HCT116 (cell line): ENCODE results near the gene OR10A2. TPM values are rescaled to one million over a fixed set of nuclear protein-coding genes. Genes with fewer than 3 reads are reported as not detected.
"Not testable (repeated sequence)": the region's sequence is repeated elsewhere in the genome, so short reads cannot be mapped to it uniquely, and the experiment has no call there.

Experiments used
- ATAC-seq: fragments of 200-7000 bp; cut with Tn5 transposase; 2 replicates; pipeline ENCODE4 v1.9.1; 2020; ENCODE audit warnings: mild to moderate bottlenecking, moderate library complexity
- BruUV-seq: library from RNA; stranded (reverse); fragments of 400-500 nt; replicated peaks from 2 replicates; lab custom pipeline; 2021; lab: Mats Ljungman, UMichigan
- CTCF ChIA-PET: fragments of 300-600 bp; sonication (Branson Sonifier 250); formaldehyde crosslinking; loops from one replicate; lab custom pipeline; 2021; ENCODE audit warnings: antibody characterized with exemption; lab: Charles Lee
- POLR2A ChIA-PET: fragments of 300-600, 350-600 bp; sonication (Branson Sonifier 250); formaldehyde crosslinking; loops from one replicate; lab custom pipeline; 2021; ENCODE audit warnings: antibody characterized with exemption; lab: Charles Lee
- RAD21 ChIA-PET, 2 experiments: fragments of 300-600 bp; sonication (Branson Sonifier 250); formaldehyde crosslinking; loops; one replicate each; lab custom pipeline; 2023; ENCODE audit warnings: low total read pairs in 2 of 2; ENCODE audit not compliant: uncharacterized antibody in 2 of 2, unreplicated experiment in 2 of 2, low non-redundant PET in 1 of 2; lab: Charles Lee
- DNase-seq: peaks from one replicate; pipeline ENCODE4 v3.0.0-alpha.2; 2010; ENCODE audit warnings: low read depth, low spot score
- H2AFZ ChIP-seq: fragments of 200-600 bp; shearing (Covaris generic), sonication (generic); 2 replicates; pipeline ENCODE4 v1.6.1; 2017; ENCODE audit warnings: low read depth, mixed run types, mixed read lengths, antibody characterized with exemption, low read length; ENCODE audit not compliant: poor library complexity, severe bottlenecking
- H3K27ac ChIP-seq: 2 replicates; pipeline ENCODE4 v1.5.1; 2012; ENCODE audit warnings: low read depth, low read length
- H3K27me3 ChIP-seq: fragments of 200-600 bp; sonication (generic); 2 replicates; pipeline ENCODE4 v1.6.1; 2016; ENCODE audit warnings: mixed run types, low read length, mixed read lengths; ENCODE audit not compliant: insufficient read depth
- H3K36me3 ChIP-seq, 2 experiments: fragments of 200-500 bp in 1 of 2; fragments of 200-600 bp in 1 of 2; sonication (Bioruptor generic) in 1 of 2; sonication (generic) in 1 of 2; 2 replicates each; pipeline versions ENCODE4 v1.5.1 to v1.6.1; 2014 to 2016; ENCODE audit warnings: low read length in 2 of 2, inconsistent platforms in 1 of 2, mixed read lengths in 1 of 2, mixed run types in 1 of 2; ENCODE audit not compliant: insufficient read depth in 2 of 2, control insufficient read depth in 1 of 2
- H3K4me1 ChIP-seq, 2 experiments: fragments of 200-600 bp in 1 of 2; sonication (generic) in 1 of 2; 2 replicates each; pipeline versions ENCODE4 v1.5.1 to v1.6.1; 2012 to 2017; ENCODE audit warnings: low read length in 2 of 2, inconsistent platforms in 1 of 2, mild to moderate bottlenecking in 1 of 2, mixed read lengths in 1 of 2, mixed run types in 1 of 2, moderate library complexity in 1 of 2; ENCODE audit not compliant: insufficient read depth in 2 of 2, control insufficient read depth in 1 of 2
- H3K4me2 ChIP-seq: fragments of 200-600 bp; sonication (generic); 2 replicates; pipeline ENCODE4 v1.6.1; 2017; ENCODE audit warnings: mixed run types, low read length, mixed read lengths
- H3K4me3 ChIP-seq, 2 experiments: fragments of 200-600 bp in 1 of 2; sonication (generic) in 1 of 2; replicated peaks in 1 of 2; 2 replicates each; pipeline ENCODE4 v1.5.1; 2011 to 2016; ENCODE audit warnings: low read length in 2 of 2, control low read depth in 1 of 2, low read depth in 1 of 2, mild to moderate bottlenecking in 1 of 2, mixed read lengths in 1 of 2, mixed run types in 1 of 2
- H3K79me2 ChIP-seq: fragments of 200-600 bp; sonication (generic); 2 replicates; pipeline ENCODE4 v1.6.1; 2017; ENCODE audit warnings: mild to moderate bottlenecking, mixed run types, low read length, moderate library complexity, mixed read lengths; ENCODE audit not compliant: insufficient read depth
- H3K9ac ChIP-seq: fragments of 200-600 bp; sonication (generic); 2 replicates; pipeline ENCODE4 v1.6.1; 2016; ENCODE audit warnings: low read length, mixed read lengths
- H3K9me2 ChIP-seq: fragments of 200-600 bp; sonication (generic), shearing (Covaris generic); 2 replicates; pipeline ENCODE4 v1.6.1; 2017; ENCODE audit warnings: mixed run types, mild to moderate bottlenecking, moderate library complexity; ENCODE audit not compliant: insufficient read depth
- H3K9me3 ChIP-seq, 2 experiments: fragments of 200-500 bp in 1 of 2; fragments of 200-600 bp in 1 of 2; sonication (Bioruptor generic) in 1 of 2; sonication (generic) in 1 of 2; 2 replicates each; pipeline ENCODE4 v1.6.1; 2014 to 2017; ENCODE audit warnings: low read length in 2 of 2, mixed read lengths in 2 of 2, inconsistent platforms in 1 of 2, low read depth in 1 of 2, mild to moderate bottlenecking in 1 of 2, mixed run types in 1 of 2, moderate library complexity in 1 of 2; ENCODE audit not compliant: control insufficient read depth in 1 of 2, insufficient read depth in 1 of 2
- H4K20me1 ChIP-seq: fragments of 200-600 bp; sonication (generic), shearing (Covaris generic); 2 replicates; pipeline ENCODE4 v1.6.1; 2017; ENCODE audit warnings: mixed run types, mild to moderate bottlenecking, moderate library complexity; ENCODE audit not compliant: insufficient read depth
- CBX3 ChIP-seq: IDR thresholded peaks from 2 replicates; pipeline ENCODE4 v1.6.1; 2012; ENCODE audit warnings: low read depth
- CEBPB ChIP-seq: IDR thresholded peaks from 2 replicates; pipeline ENCODE4 v1.6.1; 2012; ENCODE audit warnings: low read depth
- EGR1 ChIP-seq: IDR thresholded peaks from 2 replicates; pipeline ENCODE4 v1.6.1; 2012; ENCODE audit warnings: low read depth
- ELF1 ChIP-seq: IDR thresholded peaks from 2 replicates; pipeline ENCODE4 v1.6.1; 2012; ENCODE audit warnings: low read depth, borderline replicate concordance
- EZH2phosphoT487 ChIP-seq: fragments of 200-600 bp; IDR thresholded peaks from 2 replicates; pipeline ENCODE4 v1.6.1; 2018; ENCODE audit warnings: antibody characterized with exemption, borderline replicate concordance
- MAX ChIP-seq: IDR thresholded peaks from 2 replicates; pipeline ENCODE4 v1.6.1; 2012
- POLR2A ChIP-seq: IDR thresholded peaks from 2 replicates; pipeline ENCODE4 v1.7.0; 2011; ENCODE audit warnings: borderline replicate concordance; ENCODE audit not compliant: insufficient read depth, insufficient read length; ENCODE audit errors: extremely low read depth
- REST ChIP-seq: IDR thresholded peaks from 2 replicates; pipeline ENCODE4 v1.6.1; 2012; ENCODE audit warnings: low read depth
- SP1 ChIP-seq: IDR thresholded peaks from 2 replicates; pipeline ENCODE4 v1.6.1; 2012; ENCODE audit warnings: low read depth
- TCF7L2 ChIP-seq: IDR thresholded peaks from 2 replicates; pipeline ENCODE4 v1.7.0; 2011; ENCODE audit warnings: borderline replicate concordance, inconsistent platforms; ENCODE audit not compliant: insufficient read depth, insufficient read length; ENCODE audit errors: extremely low read depth
- ZBTB33 ChIP-seq: IDR thresholded peaks from 2 replicates; pipeline ENCODE4 v1.6.1; 2011; ENCODE audit warnings: mild to moderate bottlenecking, low read length, moderate library complexity; ENCODE audit not compliant: insufficient replicate concordance; ENCODE audit errors: extremely low read depth
- ZFX ChIP-seq: fragments of 450-650 bp; IDR thresholded peaks from 2 replicates; pipeline ENCODE4 v1.6.1; 2017
- intact Hi-C: fragments of 100-400 bp; cut with micrococcal nuclease; formaldehyde crosslinking; loops from 2 replicates; pipeline ENCODE4 v1.10.0; 2022
- total RNA-seq: library from RNA; stranded (reverse); gene quantifications from one replicate; pipeline ENCODE4 v1.2.1, GENCODE V29; 2021; ENCODE audit not compliant: unreplicated experiment
- TF ChIP-seq, protein P1 (sequence below): IDR thresholded peaks from 2 replicates; pipeline ENCODE4 v1.6.1; 2012

OR10A2 gene
- total RNA-seq, 1 experiment from 2014 or later = not detected

DNA sequence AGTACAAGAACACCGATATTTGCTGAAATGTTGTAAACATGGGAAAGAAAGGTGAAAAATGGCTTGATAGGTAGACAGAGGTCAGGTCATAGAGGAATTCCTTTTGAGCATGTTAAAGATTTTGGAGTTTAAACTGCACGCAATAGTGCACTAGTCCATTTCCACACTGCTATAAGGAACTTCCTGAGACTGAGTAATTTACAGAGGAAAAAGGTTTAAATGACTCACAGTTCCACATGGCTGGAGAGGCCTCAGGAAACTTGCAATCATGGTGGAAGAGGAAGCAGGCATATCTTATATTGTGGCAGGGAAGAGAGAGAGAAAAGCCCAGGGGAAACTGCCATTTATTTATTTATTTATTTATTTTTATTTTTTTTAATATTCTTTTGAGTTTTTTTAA lies 12.3 kb upstream of the OR10A2 start:
- ChIA-PET POLR2A (no interaction called here), RAD21 (no interaction called here), CTCF (no interaction called here)
- Histone ChIP-seq H4K20me1 (no peaks in the 10 kb centered on the region), H3K9ac (no peak overlapping the region), H3K79me2 (no peaks in the 10 kb centered on the region), H3K4me2 (no peak overlapping the region), H3K27ac (no peak overlapping the region), H2AFZ (no peak overlapping the region), H3K4me1 (no peaks in the 10 kb centered on the region), H3K9me2 (no peaks in the 10 kb centered on the region), H3K36me3 (no peaks in the 10 kb centered on the region), H3K27me3 (no peaks in the 10 kb centered on the region), H3K9me3 (no peaks in the 10 kb centered on the region; a peak in 1 of 4 replicates), H3K4me3 (no peak overlapping the region)
- intact Hi-C loops = no loop called here
- no peak for DNase-seq
- no peak for TF ChIP-seq TCF7L2
- TF ChIP-seq CBX3 = no peak
- TF ChIP-seq MAX = no peak
- no peak for TF ChIP-seq ELF1
- no peak for TF ChIP-seq SP1
- no peak for TF ChIP-seq POLR2A
- no peak for TF ChIP-seq REST
- no peak for TF ChIP-seq EGR1
- no peak for TF ChIP-seq EZH2phosphoT487
- no peak for TF ChIP-seq ZFX
- TF ChIP-seq, protein P1, sequence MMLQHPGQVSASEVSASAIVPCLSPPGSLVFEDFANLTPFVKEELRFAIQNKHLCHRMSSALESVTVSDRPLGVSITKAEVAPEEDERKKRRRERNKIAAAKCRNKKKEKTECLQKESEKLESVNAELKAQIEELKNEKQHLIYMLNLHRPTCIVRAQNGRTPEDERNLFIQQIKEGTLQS = no peak
- no peak for TF ChIP-seq ZBTB33
- TF ChIP-seq CEBPB = no peak
- no peak for ATAC-seq
- no TSS peak for BruUV-seq

DNA sequence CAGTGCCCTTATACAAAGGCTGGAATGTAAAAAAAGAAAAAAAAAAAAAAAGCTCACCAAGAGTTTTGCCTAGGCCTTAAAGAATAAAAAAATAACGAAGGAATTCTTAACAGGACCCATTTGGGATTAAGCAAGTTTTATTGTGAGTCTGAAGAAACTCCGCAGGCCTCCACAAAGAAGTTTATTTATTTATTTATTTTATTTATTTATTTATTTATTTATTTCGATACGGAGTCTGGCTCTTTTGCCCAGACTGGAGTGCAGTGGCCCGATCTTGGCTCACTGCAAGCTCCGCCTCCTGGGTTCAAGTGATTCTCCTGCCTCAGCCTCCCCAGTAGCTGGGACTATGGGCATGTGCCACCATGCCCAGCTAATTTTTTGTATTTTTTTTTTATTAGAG lies 8.1 kb upstream of the OR10A2 start:
- H3K27ac ChIP-seq, H2AFZ ChIP-seq, H3K9ac ChIP-seq, H3K9me3 ChIP-seq, H3K4me1 ChIP-seq, intact Hi-C loops, RAD21 ChIA-PET, DNase-seq, H3K9me2 ChIP-seq, H3K27me3 ChIP-seq, H4K20me1 ChIP-seq, BruUV-seq, H3K36me3 ChIP-seq, H3K4me3 ChIP-seq, ATAC-seq, H3K4me2 ChIP-seq, H3K79me2 ChIP-seq, POLR2A ChIA-PET: not testable (repeated sequence)
- CTCF ChIA-PET = interaction anchor here (2.1 kb wide), 1 partner anchor 42 kb away, joined by 5 read pairs; no protein-coding TSS in a partner anchor
